Measurements from ENCODE around the gene PSMD2.

The PSMD2 gene

GRCh38 chr3:184343200-184343876 is 44.3 kb downstream of the PSMD2 start:
- no peak for DNase-seq

- no peak for DNase-seq
Measured at GRCh38 chr3:184344579-184345316, 45.7 kb downstream of the PSMD2 start.

- peak; percentile 88 for DNase-seq
Measured at GRCh38 chr3:184345317-184346144, 46.5 kb downstream of the PSMD2 start.

- DNase-seq: no peak
Measured at GRCh38 chr3:184346480-184347190, 47.6 kb downstream of the PSMD2 start.

- DNase-seq: no peak
Measured at GRCh38 chr3:184347321-184348056, 48.4 kb downstream of the PSMD2 start.

- no peak for DNase-seq
Measured at GRCh38 chr3:184348057-184348382, 49.0 kb downstream of the PSMD2 start.

- DNase-seq: no peak
Measured at GRCh38 chr3:184349563-184350470, 50.8 kb downstream of the PSMD2 start.

GRCh38 chr3:184350618-184351017 is 51.6 kb downstream of the PSMD2 start:
- no peak for DNase-seq

GRCh38 chr3:184351511-184352148 is 52.6 kb downstream of the PSMD2 start:
- no peak for DNase-seq

GRCh38 chr3:184352149-184352785 is 53.2 kb downstream of the PSMD2 start:
- DNase-seq: no peak

GRCh38 chr3:184352897-184353545 is 54.0 kb downstream of the PSMD2 start:
- no peak for DNase-seq

- DNase-seq: no peak
Measured at GRCh38 chr3:184353546-184353941, 54.5 kb downstream of the PSMD2 start.

- peak; percentile 10 for DNase-seq
Measured at GRCh38 chr3:184354121-184354728, 55.2 kb downstream of the PSMD2 start.

- DNase-seq: no peak
Measured at GRCh38 chr3:184354754-184355153, 55.7 kb downstream of the PSMD2 start.

- DNase-seq: no peak
Measured at GRCh38 chr3:184355261-184356040, 56.4 kb downstream of the PSMD2 start.

GRCh38 chr3:184357248-184358123 is 58.4 kb downstream of the PSMD2 start:
- DNase-seq: no peak

GRCh38 chr3:184358124-184358767 is 59.2 kb downstream of the PSMD2 start:
- no peak for DNase-seq
